Fibroblast of lung (primary cell): ENCODE measurements around the gene WNT5B. TPM values are rescaled to one million over a fixed set of nuclear protein-coding genes. Genes with fewer than 3 reads are reported as not detected.
"Not testable (repeated sequence)": the region's sequence is repeated elsewhere in the genome, so short reads cannot be mapped to it uniquely, and the experiment has no call there.

ENCODE experiments used
- DNase-seq, 2 donors: peaks; one replicate each; pipeline versions ENCODE4 v3.0.0 to v3.0.0-alpha.2; 2010; ENCODE audit warnings: low read depth in 2 of 2
- H2AFZ ChIP-seq: 2 replicates; pipeline ENCODE4 v1.5.1; 2012; ENCODE audit warnings: low read length, control low read depth, inconsistent platforms
- H3K27ac ChIP-seq: 2 replicates; pipeline ENCODE4 v1.5.1; 2011; ENCODE audit warnings: low read length, control low read depth; ENCODE audit not compliant: insufficient read depth
- H3K27me3 ChIP-seq: 2 replicates; pipeline ENCODE4 v1.5.1; 2011; ENCODE audit warnings: mild to moderate bottlenecking, low read length; ENCODE audit not compliant: control insufficient read depth, insufficient read depth
- H3K36me3 ChIP-seq: 2 replicates; pipeline ENCODE4 v1.5.1; 2011; ENCODE audit warnings: low read length; ENCODE audit not compliant: control insufficient read depth, insufficient read depth
- H3K4me1 ChIP-seq: 2 replicates; pipeline ENCODE4 v1.5.1; 2011; ENCODE audit warnings: low read length; ENCODE audit not compliant: control insufficient read depth, insufficient read depth; ENCODE audit errors: extremely low read depth
- H3K4me2 ChIP-seq: 2 replicates; pipeline ENCODE4 v1.5.1; 2011; ENCODE audit warnings: low read length, control low read depth; ENCODE audit not compliant: insufficient read depth; ENCODE audit errors: extremely low read depth
- H3K4me3 ChIP-seq, 4 experiments: fragments of 200-600 bp in 1 of 4; sonication (generic) in 1 of 4; replicated peaks in 1 of 4; 2 replicates each; pipeline ENCODE4 v1.5.1; 2011 to 2016; ENCODE audit warnings: low read length in 4 of 4, low read depth in 3 of 4, mild to moderate bottlenecking in 3 of 4, control low read depth in 2 of 4, inconsistent platforms in 1 of 4, mixed read lengths in 1 of 4; ENCODE audit not compliant: insufficient read depth in 1 of 4; ENCODE audit errors: control extremely low read depth in 1 of 4
- H3K79me2 ChIP-seq: 2 replicates; pipeline ENCODE4 v1.5.1; 2012; ENCODE audit warnings: mild to moderate bottlenecking, low read length, inconsistent platforms; ENCODE audit not compliant: control insufficient read depth, insufficient read depth
- H3K9ac ChIP-seq: 2 replicates; pipeline ENCODE4 v1.5.1; 2011; ENCODE audit warnings: mild to moderate bottlenecking, low read length, control low read depth; ENCODE audit not compliant: insufficient read depth
- H3K9me3 ChIP-seq: 2 replicates; pipeline ENCODE4 v1.5.1; 2012; ENCODE audit warnings: low read depth, low read length; ENCODE audit not compliant: control insufficient read depth, insufficient read depth
- H4K20me1 ChIP-seq: 2 replicates; pipeline ENCODE4 v1.5.1; 2011; ENCODE audit warnings: low read length; ENCODE audit not compliant: control insufficient read depth, insufficient read depth; ENCODE audit errors: extremely low read depth
- CTCF ChIP-seq, 2 donors: IDR thresholded peaks in 1 of 2; conservative IDR thresholded peaks in 1 of 2; 1 replicate in 1 of 2; 2 replicates in 1 of 2; pipeline ENCODE4 v1.5.1; 2011 to 2012; ENCODE audit warnings: low read length in 2 of 2, control low read depth in 1 of 2, inconsistent platforms in 1 of 2, low read depth in 1 of 2, mild to moderate bottlenecking in 1 of 2
- EZH2 ChIP-seq: IDR thresholded peaks from 2 replicates; pipeline ENCODE4 v1.5.1; 2012; ENCODE audit warnings: low read length, control low read depth, mild to moderate bottlenecking; ENCODE audit errors: missing control alignments
- polyA plus RNA-seq, 2 donors: library from polyadenylated mRNA; depleted of rRNA in 1 of 2; stranded (reverse) in 1 of 2; unstranded in 1 of 2; fragments of >200 nt; gene quantifications; 2 replicates each; pipeline ENCODE4 v1.2.1, GENCODE V29; 2011 to 2012; ENCODE audit warnings: missing spikeins in 1 of 2
- total RNA-seq: library from RNA; depleted of rRNA; stranded (reverse); fragments of >200 nt; gene quantifications from 2 replicates; pipeline ENCODE4 v1.2.1, GENCODE V29; 2014

WNT5B gene
- total and polyA plus RNA-seq, 2 donors (not counting 1 experiment from before 2014, with no cell fraction given) = 46.9 to 105 TPM

DNA sequence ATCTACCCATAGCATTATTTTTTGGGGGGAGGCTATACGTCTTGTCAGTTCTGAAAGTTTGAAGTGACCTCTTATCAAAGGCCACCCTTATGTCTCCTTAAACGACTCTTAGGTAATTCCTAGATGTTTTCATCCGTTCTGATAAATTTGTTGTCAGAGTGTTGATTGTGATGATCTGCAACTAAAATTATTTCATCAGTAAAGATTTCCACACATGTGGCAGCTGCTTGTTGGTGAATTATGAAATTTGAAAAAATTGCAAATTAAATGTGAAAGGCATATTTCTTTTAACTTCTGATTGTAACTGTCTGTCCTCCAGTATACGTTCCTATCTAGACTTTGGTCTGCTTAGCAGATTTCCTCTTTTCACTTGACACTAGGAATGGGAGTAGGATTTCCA, 63.2 kb downstream of the WNT5B start:
- Histone ChIP-seq H3K9me3 (no peaks in the 10 kb centered on the region), H4K20me1 (no peaks in the 10 kb centered on the region), H3K27ac (no peak overlapping the region), H3K4me3 (peak overlapping the region; percentile 72 to 97 (median 77)), H3K36me3 (no peaks in the 10 kb centered on the region), H3K27me3 (no peaks in the 10 kb centered on the region), H3K4me1 (peaks cover 4% of the 10 kb centered on the region), H3K4me2 (peak overlapping the region; percentile 81), H3K79me2 (peaks cover 44% of the 10 kb centered on the region), H2AFZ (no peak overlapping the region), H3K9ac (no peak overlapping the region)
- no peak for TF ChIP-seq EZH2
- no peak for TF ChIP-seq CTCF (conservative IDR thresholded peaks at IDR 0.05 in 1 of 2, IDR thresholded peaks at IDR 0.05 in 1 of 2; ENCODE audit: low read depth in 1 of 2, low read length in 2 of 2)
- no peak for DNase-seq

DNA sequence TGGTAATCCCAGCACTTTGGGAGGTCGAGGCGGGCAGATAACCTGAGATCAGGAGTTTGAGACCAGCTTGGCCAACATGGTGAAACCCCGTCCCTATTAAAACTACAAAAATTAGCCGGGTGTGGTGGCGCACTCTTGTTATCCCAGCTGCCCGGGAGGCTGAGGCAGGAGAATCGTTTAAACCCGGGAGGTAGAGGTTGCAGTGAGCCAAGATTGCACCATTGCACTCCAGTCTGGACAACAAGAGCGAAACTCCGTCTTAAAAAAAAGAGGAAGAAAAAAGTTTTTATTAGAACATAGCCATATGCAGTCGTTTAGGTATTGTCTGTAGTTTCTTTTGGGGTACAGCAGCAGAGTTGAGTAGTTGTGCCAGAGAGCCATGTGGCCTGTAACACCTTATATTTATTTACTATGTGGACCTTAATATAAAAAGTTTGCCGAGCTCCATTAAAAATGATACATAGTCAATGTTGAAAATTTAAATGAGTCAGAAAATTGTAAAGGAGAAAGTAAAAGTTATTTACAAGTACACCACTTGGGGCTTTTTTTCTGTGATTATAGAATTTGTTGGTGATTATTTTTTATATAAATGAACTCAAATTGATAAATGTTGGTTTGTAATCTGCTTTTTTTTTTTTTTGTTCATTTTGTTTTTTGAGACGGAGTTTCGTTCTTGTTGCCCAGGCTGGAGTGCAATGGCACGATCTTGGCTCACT, 64.0 kb downstream of the WNT5B start:
- no peak overlapping the region for H2AFZ ChIP-seq
- no peaks in the 10 kb centered on the region for H3K36me3 ChIP-seq
- no peaks in the 10 kb centered on the region for H3K27me3 ChIP-seq
- peaks cover 53% of the 10 kb centered on the region for H3K79me2 ChIP-seq
- H4K20me1 ChIP-seq = no peaks in the 10 kb centered on the region
- peaks cover 6% of the 10 kb centered on the region for H3K4me1 ChIP-seq
- H3K9ac ChIP-seq = no peak overlapping the region
- H3K4me2 ChIP-seq = no peak overlapping the region
- DNase-seq = no peak
- TF ChIP-seq CTCF (conservative IDR thresholded peaks at IDR 0.05 in 1 of 2, IDR thresholded peaks at IDR 0.05 in 1 of 2; ENCODE audit: low read depth in 1 of 2, low read length in 2 of 2) (no peak), EZH2 (no peak)
- H3K9me3 ChIP-seq = no peaks in the 10 kb centered on the region
- no peak overlapping the region for H3K4me3 ChIP-seq
- H3K27ac ChIP-seq = no peak overlapping the region

DNA sequence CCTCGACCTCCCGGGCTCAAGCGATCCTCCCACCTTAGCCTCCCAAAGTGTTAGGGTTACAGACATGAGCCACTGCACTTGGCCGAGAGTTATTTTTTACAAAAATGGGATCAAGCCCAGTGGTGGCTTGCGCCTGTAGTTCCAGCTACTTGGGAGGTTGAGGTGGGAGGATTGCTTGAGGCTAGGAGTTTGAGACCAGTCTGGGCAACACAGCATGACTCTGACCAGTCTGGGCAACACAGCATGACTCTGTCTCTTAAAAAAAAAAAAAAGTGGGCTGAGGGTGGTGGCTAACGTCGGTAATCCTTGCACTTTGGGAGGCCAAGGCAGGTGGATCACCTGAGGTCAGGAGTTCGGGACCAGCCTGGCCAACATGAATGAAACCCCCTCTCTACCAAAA, 66.1 kb downstream of the WNT5B start:
- not testable (repeated sequence) for H3K27ac ChIP-seq, H4K20me1 ChIP-seq, H3K4me1 ChIP-seq, H3K4me3 ChIP-seq, H3K36me3 ChIP-seq, H3K9ac ChIP-seq, H2AFZ ChIP-seq, H3K4me2 ChIP-seq, DNase-seq, H3K27me3 ChIP-seq, H3K9me3 ChIP-seq
- H3K79me2 ChIP-seq = peaks cover 67% of the 10 kb centered on the region
